Raji (cell line): Measurements from ENCODE around the gene PDE6B.

Experiments used
- POLR2A ChIP-seq: IDR thresholded peaks from 2 replicates; pipeline ENCODE4 v1.6.1; 2011; ENCODE audit warnings: low read depth, low read length, control low read depth; ENCODE audit not compliant: insufficient read depth

Gene PDE6B

DNA sequence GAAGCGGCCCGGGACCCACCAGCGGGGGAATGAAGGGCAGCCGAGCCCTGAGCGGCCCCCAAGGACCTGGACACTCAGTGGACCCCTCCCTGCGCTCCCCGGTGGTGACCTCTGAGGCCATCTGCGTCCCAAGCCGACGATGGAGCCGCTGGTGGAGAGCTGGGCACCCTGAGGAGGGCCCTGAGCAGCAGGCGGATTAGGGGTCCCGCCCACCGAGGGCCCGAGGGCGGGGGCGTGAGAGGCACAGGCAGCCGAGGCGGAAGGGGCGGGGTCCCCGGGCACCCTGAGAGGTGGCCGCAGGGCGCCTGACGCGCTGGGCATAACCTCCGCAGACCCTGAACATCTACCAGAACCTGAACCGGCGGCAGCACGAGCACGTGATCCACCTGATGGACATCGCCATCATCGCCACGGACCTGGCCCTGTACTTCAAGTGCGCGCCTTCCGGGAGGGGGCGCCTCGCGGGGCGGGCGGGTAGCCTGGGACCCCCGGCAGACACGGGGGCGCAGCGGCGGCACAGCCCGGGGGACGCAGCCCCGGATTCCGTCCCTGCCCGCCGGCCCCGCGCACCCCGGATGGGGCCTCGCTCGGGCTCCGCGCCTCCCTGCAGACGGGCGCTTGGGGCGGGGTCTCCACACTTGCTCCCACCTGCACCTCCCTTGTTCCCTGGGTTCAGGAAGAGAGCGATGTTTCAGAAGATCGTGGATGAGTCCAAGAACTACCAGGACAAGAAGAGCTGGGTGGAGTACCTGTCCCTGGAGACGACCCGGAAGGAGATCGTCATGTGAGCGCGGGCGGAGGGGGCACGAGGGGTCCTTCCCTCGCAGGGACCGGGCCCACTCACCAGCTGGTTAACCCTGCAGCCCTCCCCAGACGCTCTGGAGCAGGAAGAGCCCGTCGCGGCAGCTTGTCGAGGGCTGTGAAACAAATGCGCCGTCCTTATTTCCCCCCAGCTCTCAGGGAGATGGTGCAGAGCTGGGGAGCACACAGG, 38.4 kb downstream of the PDE6B start:
- TF ChIP-seq POLR2A, result peak; percentile 87

DNA sequence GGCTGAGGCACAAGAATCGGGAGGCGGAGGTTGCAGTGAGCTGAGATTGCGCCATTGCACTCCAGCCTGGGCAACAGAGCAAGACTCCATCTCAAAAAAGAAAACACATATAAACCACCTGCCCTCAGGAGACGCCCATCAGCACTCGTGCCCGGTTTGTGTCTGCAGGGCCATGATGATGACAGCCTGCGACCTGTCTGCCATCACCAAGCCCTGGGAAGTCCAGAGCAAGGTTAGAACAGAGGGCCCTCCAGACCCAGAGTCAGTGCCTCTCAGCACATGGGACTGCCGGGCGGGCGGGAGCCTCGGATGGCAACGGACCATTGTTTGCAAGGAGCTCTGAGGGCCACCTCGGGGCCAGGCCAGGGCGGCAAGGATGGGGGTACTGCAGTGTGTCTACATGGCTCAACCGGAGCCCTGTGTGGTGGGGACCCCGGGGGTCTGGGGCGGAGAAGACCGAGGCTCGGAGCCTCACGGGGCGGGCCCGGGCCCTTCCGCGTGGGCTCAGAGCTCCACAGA, 39.4 kb downstream of the PDE6B start:
- no peak for TF ChIP-seq POLR2A

DNA sequence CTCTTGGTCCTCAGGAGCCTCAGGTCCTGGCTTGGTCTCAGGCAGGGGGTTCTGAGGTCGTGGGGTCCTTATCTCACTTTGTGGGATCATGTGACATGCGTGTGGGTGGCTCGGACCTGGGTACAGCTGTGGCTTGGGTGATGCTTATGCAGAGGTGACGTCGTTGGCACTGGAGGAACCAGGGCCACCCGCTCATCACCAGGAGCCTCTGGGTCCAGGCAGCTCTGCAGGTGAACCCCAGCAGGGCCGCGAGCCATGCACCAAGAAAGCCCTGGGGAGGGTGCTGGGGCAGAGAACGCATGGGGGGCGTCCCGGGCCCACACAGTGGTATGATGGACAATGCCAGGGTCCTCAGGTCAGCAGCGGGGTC, 40.0 kb downstream of the PDE6B start:
- TF ChIP-seq POLR2A, result no peak

DNA sequence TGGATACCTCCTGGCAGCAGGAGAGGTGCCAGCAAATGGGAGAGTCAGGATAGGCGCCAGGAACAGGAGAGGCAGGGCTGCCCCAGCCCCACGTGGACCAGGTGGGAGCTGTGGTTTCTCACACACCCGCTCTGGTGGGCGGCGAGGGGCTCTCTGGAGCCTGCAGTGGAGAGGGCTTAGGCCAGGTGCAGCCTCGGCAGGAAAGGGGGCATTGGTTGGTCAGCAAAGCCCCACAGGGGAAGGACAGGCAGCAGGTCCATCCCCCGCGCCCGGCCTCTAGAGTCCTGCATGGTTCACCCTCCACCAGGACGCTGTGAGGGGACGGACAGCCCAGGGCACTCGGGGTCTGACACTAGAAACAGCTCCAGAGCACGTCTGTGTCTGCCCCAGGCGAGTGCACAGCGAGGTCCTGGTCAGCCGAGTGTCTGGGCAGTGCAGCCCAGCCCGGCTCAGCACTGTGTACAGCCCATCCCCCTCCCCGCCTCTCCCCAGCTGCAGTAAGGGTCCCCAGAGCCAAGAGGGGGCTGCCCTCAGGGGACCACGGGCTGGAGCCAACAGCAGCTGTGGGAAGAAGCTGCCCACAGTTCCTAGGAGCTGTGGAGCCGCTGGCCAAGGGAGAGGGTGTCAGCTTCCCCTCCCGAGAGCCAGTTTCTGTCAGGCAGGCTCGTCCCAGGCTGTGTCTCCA, 40.5 kb downstream of the PDE6B start:
- TF ChIP-seq POLR2A, result no peak

DNA sequence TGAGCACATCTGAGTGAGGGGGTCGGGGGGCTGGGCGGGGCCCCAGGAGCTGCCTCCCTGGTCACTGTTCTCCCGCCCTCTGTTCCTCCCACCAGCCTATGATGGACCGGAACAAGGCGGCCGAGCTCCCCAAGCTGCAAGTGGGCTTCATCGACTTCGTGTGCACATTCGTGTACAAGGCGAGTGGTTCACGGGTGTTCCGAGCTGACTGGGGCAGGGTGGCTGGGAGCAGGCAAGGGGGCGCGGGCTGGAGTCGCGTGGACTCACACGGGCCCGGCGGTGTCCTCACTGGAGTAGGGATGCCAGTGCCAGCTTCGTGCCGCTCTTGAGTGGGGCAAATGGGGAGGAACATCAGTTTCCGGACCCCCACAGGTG, 41.0 kb downstream of the PDE6B start:
- no peak for TF ChIP-seq POLR2A

DNA sequence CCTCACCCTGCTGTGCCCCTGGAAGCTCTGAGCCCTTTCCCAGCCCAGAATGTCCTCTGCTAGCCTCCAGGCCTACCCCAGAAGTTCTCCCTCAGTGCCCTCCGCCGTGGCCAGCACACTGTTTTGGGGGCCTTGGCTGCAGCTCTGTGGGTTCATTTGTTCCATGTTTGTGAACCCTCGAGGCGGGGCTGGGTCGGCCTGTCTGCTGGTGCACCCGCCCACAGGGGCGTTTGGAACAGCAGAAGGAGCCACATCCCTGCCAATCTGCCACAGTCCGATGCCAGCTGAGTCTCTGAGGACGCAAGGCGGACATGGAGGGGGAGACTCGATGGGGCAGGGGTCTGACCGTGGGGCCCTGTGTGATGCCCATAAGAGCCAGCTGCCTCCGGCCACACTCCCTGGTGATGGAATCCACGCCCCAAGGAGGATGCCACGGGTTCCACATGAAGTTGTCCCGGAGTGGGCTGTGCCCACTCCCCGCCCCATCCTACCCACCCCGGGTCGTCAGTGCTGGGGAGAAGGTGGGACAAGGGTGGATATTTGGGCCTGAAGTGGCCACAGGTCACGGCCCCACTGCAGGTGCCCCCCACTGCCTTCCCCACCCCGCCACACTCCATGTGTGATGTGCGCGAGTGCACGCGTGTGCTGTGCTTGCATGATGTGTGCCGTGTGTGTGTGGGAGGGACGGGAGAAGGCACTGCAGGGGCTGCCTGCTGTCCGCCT, 41.6 kb downstream of the PDE6B start:
- TF ChIP-seq POLR2A, result peak; percentile 33; the same call in 1 of the 2 replicates

DNA sequence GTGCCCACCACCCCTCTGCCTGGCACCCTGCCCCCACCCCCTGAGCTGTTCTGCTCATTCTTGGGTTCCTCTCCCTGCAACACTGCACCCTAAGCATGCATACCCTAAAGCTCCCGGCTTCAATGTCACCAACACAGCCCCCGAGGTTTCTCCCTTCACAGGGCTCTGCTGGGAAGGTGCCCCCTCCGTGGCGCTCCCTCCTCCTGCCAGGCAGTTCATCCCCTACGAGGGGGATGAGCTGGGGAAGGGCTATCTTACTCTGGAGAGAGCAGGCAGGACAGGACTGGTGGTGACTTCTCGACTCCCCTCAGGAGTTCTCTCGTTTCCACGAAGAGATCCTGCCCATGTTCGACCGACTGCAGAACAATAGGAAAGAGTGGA, 42.2 kb downstream of the PDE6B start:
- peak; percentile 2; the same call in 1 of the 2 replicates for TF ChIP-seq POLR2A

DNA sequence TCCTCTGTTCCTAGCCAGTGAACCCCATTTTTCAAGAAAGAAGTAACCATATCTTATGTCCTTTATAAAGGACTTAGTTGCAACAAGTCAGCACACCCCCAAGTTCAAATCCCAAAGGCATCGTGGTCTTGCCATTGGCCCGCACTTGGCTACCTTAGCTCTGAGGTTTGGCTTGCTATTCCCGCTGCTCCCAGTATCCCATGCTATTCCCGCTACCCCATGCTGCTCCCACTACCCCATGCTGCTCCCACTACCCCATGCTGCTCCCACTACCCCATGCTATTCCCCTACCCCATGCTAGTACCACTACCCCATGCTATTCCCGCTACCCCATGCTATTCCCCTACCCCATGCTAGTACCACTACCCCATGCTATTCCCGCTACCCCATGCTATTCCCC, 42.8 kb downstream of the PDE6B start:
- TF ChIP-seq POLR2A, result 0 out of 2 replicates have a peak, but pooled peaks have one; percentile 0

DNA sequence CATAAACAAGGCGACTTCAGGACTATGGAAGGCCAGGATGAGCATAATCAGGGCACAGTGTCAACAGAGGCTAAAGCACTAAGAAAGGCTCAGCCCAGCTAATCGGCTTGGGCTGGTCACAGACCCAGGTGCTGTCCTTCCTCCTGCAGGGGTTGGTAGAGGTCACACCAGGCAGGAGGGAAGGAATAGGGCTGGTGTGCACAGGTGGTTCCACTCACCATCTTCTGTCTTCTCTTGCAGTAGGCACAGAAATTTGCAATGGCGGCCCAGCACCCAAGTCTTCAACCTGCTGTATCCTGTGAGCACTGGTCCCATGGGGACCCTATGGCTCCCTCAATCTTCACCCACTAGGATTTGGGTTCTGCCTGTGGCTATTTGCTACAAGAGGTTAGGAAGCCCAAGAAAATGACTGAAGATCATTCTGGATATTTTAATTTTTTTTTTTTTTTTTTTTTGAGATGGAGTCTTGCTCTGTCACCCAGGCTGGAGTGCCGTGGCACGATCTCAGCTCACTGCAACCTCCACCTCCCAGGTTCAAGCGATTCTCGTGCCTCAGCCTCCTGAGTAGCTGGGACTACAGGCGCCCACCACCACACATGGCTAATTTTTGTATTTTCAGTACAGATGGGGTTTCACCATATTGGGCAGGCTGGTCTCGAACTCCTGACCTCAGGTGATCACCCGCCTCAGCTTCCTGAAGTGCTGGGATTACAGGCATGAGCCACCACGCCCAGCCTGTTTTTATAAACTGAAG, 44.6 kb downstream of the PDE6B start:
- peak; percentile 31; the same call in 1 of the 2 replicates for TF ChIP-seq POLR2A

DNA sequence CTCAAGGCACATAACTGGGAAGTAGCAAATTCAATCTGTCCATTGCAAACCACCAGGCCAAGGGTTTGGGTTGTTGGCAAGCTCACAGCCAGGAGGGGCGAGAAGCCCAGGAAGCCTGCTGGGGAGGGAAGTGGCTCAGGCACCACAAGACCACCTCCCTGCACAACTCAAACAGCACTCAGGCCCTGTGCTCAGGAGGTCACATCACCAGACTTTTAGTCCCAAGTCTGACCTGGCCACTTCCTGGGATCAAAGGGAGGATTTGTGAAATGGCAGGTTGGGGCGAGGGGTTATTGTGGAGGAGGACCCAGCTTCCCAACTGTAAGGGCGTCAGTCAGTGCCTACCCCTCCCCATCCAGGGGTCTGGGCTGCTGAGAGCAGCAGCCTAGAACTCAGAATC, 46.4 kb downstream of the PDE6B start:
- TF ChIP-seq POLR2A, result 0 out of 2 replicates have a peak, but pooled peaks have one; percentile 32

DNA sequence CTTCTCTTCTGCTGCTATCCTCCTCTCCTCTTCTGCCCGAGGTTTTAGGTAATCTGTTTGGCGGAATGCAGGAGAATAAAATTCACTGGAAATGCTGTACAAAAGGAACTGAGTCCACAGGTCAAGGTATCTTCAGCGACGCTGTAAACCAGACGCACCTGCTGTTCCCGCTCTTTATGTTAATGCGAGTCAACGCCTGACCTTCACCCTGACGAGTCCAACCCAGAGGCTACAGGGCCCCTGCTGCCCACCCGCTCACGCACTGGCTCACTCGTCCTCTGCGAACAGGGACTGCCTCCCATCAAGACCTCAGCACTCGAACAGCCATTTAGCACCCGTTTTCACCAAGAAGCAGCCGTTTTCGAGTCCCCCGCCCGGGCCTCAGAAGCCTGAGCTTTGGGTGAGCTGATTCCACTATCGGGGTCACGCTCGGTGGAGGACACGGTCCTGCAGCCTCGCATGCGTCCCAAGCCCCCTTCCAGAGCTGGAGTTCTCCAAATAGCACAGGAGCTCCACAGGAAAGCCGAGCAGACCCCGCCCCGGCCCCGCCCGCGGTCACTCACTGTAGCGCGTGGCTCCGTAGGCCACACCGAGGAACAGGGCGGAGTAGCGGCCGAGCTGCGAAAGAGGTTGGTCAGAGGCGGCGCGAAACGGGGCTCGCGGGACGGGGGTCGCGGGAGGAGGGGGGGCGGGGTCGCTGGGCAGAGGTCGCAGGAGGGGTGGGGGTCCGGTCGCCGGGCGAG, 48.1 kb downstream of the PDE6B start:
- no peak for TF ChIP-seq POLR2A

DNA sequence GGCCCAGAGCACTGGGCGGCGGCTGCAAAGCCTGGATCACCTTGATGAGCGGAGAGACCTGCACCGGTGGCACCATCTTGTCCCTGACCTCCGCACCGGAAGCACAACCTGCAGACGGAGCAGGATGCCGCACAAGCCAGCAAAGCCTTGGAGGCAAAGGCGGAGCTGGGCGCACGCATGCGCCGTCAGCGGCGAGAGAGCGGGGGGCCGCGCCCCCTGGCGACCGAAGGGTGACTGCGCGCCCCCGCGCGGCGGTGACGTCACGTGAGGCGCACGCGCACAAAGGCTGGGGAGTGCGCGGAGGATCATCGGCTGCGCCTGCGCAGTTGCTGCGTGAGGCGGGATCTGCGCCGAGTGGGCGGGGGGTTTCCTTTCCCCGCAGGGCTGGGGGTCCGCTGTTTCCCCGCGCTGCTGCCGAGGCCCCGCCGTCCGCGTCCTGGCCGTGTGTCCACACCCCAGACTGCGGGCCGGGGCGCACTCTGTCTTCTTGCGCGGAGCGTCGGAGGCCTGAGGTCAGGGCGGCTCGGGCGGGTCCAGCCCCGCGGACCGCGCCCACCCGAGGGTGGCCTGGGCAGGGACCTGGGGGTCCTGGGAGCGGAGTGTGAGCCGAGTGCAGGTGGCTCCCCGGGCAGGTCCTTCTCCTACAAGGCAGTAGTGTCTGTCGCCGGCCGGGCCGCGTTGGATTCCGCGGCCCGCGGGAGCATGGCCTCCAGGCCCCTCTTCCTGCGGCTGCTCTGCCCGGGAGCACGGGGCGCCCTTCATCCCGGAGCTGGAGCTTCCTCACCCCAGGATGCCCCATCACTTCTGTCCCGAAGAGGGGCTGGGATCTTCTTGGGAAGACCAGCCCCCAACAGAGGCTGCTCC, 49.0 kb downstream of the PDE6B start, which contains the start of the genes ATP5ME and MYL5:
TSS of gene ATP5ME (minus strand) at position 105 of the 864 bp plus-strand sequence. CDS start at position 76, 29 bp downstream.
TSS of gene MYL5 (plus strand) at position 371 of the 864 bp plus-strand sequence. CDS start 3,485 bp downstream, outside the sequence.
- TF ChIP-seq POLR2A, result peak; percentile 83
